Sigmoid colon (tissue), 4 donors: ENCODE measurements around the gene CD226.

Experiments
- POLR2AphosphoS5 ChIP-seq, 4 donors: sonication (generic); formaldehyde crosslinking; IDR thresholded peaks; one replicate each; pipeline ENCODE4 v1.6.1; 2017; ENCODE audit warnings: antibody characterized with exemption in 4 of 4
- TF ChIP-seq, protein P1 (sequence below), 4 experiments: fragments of 450-650 bp in 3 of 4; fragments of 200-600 bp in 1 of 4; IDR thresholded peaks; one replicate each; pipeline ENCODE4 v1.5.1; 2016 to 2019; ENCODE audit warnings: antibody characterized with exemption in 4 of 4, mild to moderate bottlenecking in 3 of 4, moderate library complexity in 2 of 4

DNA sequence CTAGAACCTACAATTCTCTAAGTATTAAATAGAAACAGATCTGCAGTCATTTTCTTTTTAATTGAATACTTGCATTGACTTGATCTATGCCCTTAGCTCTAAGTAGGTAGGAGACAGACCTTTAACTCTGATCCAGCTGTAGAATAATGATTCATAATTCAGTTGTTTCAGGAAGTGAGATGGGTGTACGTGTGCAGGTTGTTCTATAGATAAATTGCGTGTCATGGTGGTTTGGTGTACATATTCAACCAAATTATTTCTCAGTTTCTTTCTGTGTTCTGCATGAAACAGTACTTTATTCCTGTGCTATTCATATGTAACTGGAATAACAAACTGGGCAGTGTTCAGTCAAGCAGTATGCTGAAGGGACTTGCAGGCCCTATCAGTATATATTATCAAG, 34.3 kb upstream of the CD226 start:
- TF ChIP-seq POLR2AphosphoS5 (IDR thresholded peaks at IDR 0.05), result no peak
- TF ChIP-seq, protein P1, sequence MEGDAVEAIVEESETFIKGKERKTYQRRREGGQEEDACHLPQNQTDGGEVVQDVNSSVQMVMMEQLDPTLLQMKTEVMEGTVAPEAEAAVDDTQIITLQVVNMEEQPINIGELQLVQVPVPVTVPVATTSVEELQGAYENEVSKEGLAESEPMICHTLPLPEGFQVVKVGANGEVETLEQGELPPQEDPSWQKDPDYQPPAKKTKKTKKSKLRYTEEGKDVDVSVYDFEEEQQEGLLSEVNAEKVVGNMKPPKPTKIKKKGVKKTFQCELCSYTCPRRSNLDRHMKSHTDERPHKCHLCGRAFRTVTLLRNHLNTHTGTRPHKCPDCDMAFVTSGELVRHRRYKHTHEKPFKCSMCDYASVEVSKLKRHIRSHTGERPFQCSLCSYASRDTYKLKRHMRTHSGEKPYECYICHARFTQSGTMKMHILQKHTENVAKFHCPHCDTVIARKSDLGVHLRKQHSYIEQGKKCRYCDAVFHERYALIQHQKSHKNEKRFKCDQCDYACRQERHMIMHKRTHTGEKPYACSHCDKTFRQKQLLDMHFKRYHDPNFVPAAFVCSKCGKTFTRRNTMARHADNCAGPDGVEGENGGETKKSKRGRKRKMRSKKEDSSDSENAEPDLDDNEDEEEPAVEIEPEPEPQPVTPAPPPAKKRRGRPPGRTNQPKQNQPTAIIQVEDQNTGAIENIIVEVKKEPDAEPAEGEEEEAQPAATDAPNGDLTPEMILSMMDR (IDR thresholded peaks at IDR 0.05), result no peak
